ENCODE measurements around the gene RALY.
"Not testable (repeated sequence)": the region's sequence is repeated elsewhere in the genome, so short reads cannot be mapped to it uniquely, and the experiment has no call there.

DNA sequence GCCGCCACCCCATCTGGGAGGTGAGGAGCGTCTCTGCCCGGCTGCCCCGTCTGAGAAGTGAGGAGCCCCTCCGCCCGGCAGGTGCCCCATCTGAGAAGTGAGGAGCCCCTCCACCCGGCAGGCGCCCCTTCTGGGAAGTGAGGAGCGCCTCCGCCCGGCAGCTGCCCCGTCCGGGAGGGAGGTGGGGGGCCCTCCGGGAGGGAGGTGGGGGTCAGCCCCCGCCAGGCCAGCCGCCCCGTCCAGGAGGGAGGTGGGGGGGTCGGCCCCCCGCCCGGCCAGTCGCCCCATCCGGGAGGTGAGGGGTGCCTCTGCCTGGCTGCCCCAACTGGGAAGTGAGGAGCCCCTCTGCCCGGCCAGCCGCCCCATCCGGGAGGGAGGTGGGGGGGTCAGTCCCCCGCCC, 138.8 kb downstream of the RALY start:
- TF ChIP-seq, protein P1, sequence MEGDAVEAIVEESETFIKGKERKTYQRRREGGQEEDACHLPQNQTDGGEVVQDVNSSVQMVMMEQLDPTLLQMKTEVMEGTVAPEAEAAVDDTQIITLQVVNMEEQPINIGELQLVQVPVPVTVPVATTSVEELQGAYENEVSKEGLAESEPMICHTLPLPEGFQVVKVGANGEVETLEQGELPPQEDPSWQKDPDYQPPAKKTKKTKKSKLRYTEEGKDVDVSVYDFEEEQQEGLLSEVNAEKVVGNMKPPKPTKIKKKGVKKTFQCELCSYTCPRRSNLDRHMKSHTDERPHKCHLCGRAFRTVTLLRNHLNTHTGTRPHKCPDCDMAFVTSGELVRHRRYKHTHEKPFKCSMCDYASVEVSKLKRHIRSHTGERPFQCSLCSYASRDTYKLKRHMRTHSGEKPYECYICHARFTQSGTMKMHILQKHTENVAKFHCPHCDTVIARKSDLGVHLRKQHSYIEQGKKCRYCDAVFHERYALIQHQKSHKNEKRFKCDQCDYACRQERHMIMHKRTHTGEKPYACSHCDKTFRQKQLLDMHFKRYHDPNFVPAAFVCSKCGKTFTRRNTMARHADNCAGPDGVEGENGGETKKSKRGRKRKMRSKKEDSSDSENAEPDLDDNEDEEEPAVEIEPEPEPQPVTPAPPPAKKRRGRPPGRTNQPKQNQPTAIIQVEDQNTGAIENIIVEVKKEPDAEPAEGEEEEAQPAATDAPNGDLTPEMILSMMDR (IDR thresholded peaks at IDR 0.05) = not testable (repeated sequence)
- not testable (repeated sequence) for TF ChIP-seq POLR2A (IDR thresholded peaks at IDR 0.05; ENCODE audit: low read length); EP300 (IDR thresholded peaks at IDR 0.05); CEBPB (IDR thresholded peaks at IDR 0.05); JUN (IDR thresholded peaks at IDR 0.05); TP53 (CRISPR knock-in tag; IDR thresholded peaks at IDR 0.05); CBX8 (IDR thresholded peaks at IDR 0.05); MAFK (IDR thresholded peaks at IDR 0.05; ENCODE audit: partially characterized antibody); RAD21 (conservative IDR thresholded peaks at IDR 0.05 in 1 of 2, IDR thresholded peaks at IDR 0.05 in 1 of 2)
